Measurements from ENCODE around the gene TTC12.

The TTC12 gene

GRCh38 chr11:113308601-113309000 lies 5.8 kb upstream of the TTC12 start:
- Histone ChIP-seq H3K27me3 (ENCODE audit: control insufficient read depth in 1 of 2, insufficient read depth in 2 of 2, low read length in 2 of 2) (no peaks in the 10 kb centered on the region), H3K9me3 (ENCODE audit: low read length) (no peaks in the 10 kb centered on the region), H3K4me3 (ENCODE audit: low read depth in 1 of 2, low read length in 2 of 2) (no peak overlapping the region), H3K36me3 (ENCODE audit: insufficient read depth, low read length) (no peaks in the 10 kb centered on the region), H3K27ac (ENCODE audit: low read depth, low read length) (no peak overlapping the region), H3K4me1 (ENCODE audit: insufficient read depth, low read length) (peaks cover 2% of the 10 kb centered on the region), H3K9ac (ENCODE audit: low read length) (no peak overlapping the region)

GRCh38 chr11:113311536-113311935 lies 2.8 kb upstream of the TTC12 start:
- Histone ChIP-seq H3K27ac (ENCODE audit: low read depth, low read length) (no peak overlapping the region), H3K9ac (ENCODE audit: low read length) (no peak overlapping the region), H3K27me3 (ENCODE audit: control insufficient read depth in 1 of 2, insufficient read depth in 2 of 2, low read length in 2 of 2) (no peaks in the 10 kb centered on the region), H3K4me1 (ENCODE audit: insufficient read depth, low read length) (peaks cover 24% of the 10 kb centered on the region), H3K9me3 (ENCODE audit: low read length) (no peaks in the 10 kb centered on the region), H3K36me3 (ENCODE audit: insufficient read depth, low read length) (no peaks in the 10 kb centered on the region), H3K4me3 (ENCODE audit: low read depth in 1 of 2, low read length in 2 of 2) (no peak overlapping the region)

DNA sequence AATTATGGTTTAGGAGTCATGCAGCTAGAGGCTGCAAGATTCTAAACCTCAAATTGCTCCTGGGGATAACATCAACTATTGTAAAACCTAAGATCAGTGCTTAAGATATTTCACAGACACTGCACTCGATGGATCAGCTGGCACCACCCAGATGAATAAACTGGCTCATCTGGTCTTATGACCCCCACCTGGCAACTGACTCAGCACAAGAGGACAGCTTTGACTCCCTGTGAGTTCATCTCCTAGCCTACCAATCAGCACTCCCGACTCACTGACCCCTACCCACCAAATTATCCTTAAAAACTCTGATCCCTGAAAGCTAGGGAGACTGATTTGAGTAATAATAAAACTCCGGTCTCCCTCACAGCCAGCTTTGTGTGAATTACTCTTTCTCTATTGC lies 782 bp upstream of the TTC12 start:
- no peak overlapping the region for H3K27ac ChIP-seq (ENCODE audit: low read depth, low read length)
- no peaks in the 10 kb centered on the region for H3K27me3 ChIP-seq (ENCODE audit: control insufficient read depth in 1 of 2, insufficient read depth in 2 of 2, low read length in 2 of 2)
- H3K4me1 ChIP-seq (ENCODE audit: insufficient read depth, low read length) = peaks cover 28% of the 10 kb centered on the region
- H3K4me3 ChIP-seq (ENCODE audit: low read depth in 1 of 2, low read length in 2 of 2) = peak overlapping the region in 1 of 2 donors; percentile 73
- peaks cover 11% of the 10 kb centered on the region for H3K36me3 ChIP-seq (ENCODE audit: insufficient read depth, low read length)
- H3K9ac ChIP-seq (ENCODE audit: low read length) = peak overlapping the region; percentile 12
- H3K9me3 ChIP-seq (ENCODE audit: low read length) = no peaks in the 10 kb centered on the region

DNA sequence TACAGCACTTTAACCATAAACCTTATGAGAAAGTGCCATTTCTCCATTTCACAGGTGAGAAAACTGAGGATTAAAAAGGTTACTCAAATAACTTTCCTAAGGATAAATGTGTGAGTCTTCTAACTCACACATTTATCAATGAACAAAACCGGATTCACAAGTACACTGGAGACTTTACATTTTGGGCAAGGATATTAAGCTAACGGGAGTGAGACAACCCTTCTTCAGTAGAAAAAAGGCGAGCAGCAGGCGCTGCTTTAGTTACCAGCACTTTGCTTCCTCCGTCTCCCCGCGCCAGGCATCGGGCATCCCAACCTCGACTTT lies 356 bp upstream of the TTC12 start:
- Histone ChIP-seq H3K9ac (ENCODE audit: low read length) (peak overlapping the region; percentile 12), H3K4me1 (ENCODE audit: insufficient read depth, low read length) (peaks cover 28% of the 10 kb centered on the region), H3K27ac (ENCODE audit: low read depth, low read length) (no peak overlapping the region), H3K4me3 (ENCODE audit: low read depth in 1 of 2, low read length in 2 of 2) (peak overlapping the region in 1 of 2 donors; percentile 73), H3K9me3 (ENCODE audit: low read length) (no peaks in the 10 kb centered on the region), H3K36me3 (ENCODE audit: insufficient read depth, low read length) (peaks cover 11% of the 10 kb centered on the region), H3K27me3 (ENCODE audit: control insufficient read depth in 1 of 2, insufficient read depth in 2 of 2, low read length in 2 of 2) (no peaks in the 10 kb centered on the region)

DNA sequence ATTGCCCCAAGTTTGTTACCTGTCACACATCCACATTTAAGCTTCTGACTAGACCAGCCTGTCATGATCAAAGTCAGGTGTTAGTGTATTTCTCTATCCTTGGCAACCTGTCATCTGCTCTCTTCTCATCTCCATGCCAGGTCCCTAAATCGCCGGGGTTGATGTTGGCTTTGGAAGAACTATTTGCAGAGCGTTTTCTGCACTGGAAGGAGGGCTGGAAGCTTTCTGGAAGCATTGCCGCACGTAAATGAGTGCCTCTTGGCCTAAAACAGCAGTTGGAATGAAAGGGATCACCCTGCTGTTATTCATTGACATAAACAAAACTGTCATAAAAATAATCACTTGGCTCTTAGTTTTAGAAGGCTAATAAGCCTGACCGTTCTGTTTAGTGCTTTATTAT lies 1.4 kb downstream of the TTC12 start:
- Histone ChIP-seq H3K4me1 (ENCODE audit: insufficient read depth, low read length) (peaks cover 28% of the 10 kb centered on the region), H3K9ac (ENCODE audit: low read length) (peak overlapping the region; percentile 1), H3K4me3 (ENCODE audit: low read depth in 1 of 2, low read length in 2 of 2) (no peak overlapping the region), H3K36me3 (ENCODE audit: insufficient read depth, low read length) (peaks cover 11% of the 10 kb centered on the region), H3K27me3 (ENCODE audit: control insufficient read depth in 1 of 2, insufficient read depth in 2 of 2, low read length in 2 of 2) (no peaks in the 10 kb centered on the region), H3K9me3 (ENCODE audit: low read length) (no peaks in the 10 kb centered on the region), H3K27ac (ENCODE audit: low read depth, low read length) (peak overlapping the region; percentile 85)

DNA sequence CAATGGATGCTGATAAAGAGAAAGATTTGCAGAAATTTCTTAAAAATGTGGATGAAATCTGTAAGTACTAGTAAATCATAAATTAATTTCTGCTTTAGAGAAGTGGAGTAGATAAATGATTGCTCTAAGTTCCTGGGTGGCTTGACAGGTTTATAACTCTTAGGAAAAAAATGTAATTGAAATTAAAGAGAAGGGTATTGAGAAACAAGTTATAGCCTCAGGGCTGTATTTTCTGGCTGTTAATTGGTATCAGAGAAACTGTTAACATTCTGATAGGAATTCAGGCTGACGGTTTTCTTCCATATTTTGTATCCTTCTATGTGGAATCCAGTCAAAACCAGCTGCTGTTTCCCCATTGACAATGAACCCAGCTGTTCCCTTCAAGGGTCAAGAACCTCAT lies 1.9 kb downstream of the TTC12 start:
- H3K4me3 ChIP-seq (ENCODE audit: low read depth in 1 of 2, low read length in 2 of 2) = no peak overlapping the region
- H3K27me3 ChIP-seq (ENCODE audit: control insufficient read depth in 1 of 2, insufficient read depth in 2 of 2, low read length in 2 of 2) = no peaks in the 10 kb centered on the region
- H3K4me1 ChIP-seq (ENCODE audit: insufficient read depth, low read length) = peaks cover 28% of the 10 kb centered on the region
- no peak overlapping the region for H3K27ac ChIP-seq (ENCODE audit: low read depth, low read length)
- no peaks in the 10 kb centered on the region for H3K9me3 ChIP-seq (ENCODE audit: low read length)
- H3K9ac ChIP-seq (ENCODE audit: low read length) = no peak overlapping the region
- H3K36me3 ChIP-seq (ENCODE audit: insufficient read depth, low read length) = peaks cover 11% of the 10 kb centered on the region

GRCh38 chr11:113317339-113317738 lies 3.0 kb downstream of the TTC12 start:
- Histone ChIP-seq H3K27ac (ENCODE audit: low read depth, low read length) (no peak overlapping the region), H3K9ac (ENCODE audit: low read length) (no peak overlapping the region), H3K36me3 (ENCODE audit: insufficient read depth, low read length) (peaks cover 11% of the 10 kb centered on the region), H3K27me3 (ENCODE audit: control insufficient read depth in 1 of 2, insufficient read depth in 2 of 2, low read length in 2 of 2) (no peaks in the 10 kb centered on the region), H3K9me3 (ENCODE audit: low read length) (no peaks in the 10 kb centered on the region), H3K4me1 (ENCODE audit: insufficient read depth, low read length) (peaks cover 28% of the 10 kb centered on the region), H3K4me3 (ENCODE audit: low read depth in 1 of 2, low read length in 2 of 2) (no peak overlapping the region)

DNA sequence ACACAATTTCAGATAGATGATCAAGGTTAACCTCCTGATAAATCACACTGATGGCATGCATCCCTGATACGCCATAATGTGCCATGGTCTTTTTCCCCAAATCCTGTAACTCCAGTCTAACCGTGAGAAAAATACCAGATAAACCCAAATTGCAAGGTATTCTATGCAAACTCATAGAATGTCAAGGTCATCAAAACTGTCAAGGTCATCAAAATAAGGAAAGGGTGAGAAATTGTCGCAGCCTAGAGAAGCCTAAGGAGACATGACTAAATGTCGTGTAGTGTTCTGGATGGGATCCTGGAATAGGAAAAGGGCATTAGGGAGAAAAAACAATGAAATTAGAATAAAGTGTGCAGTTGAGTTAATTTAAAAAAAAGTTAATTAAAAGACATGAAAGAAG lies 4.7 kb downstream of the TTC12 start:
- peaks cover 11% of the 10 kb centered on the region for H3K36me3 ChIP-seq (ENCODE audit: insufficient read depth, low read length)
- no peak overlapping the region for H3K9ac ChIP-seq (ENCODE audit: low read length)

DNA sequence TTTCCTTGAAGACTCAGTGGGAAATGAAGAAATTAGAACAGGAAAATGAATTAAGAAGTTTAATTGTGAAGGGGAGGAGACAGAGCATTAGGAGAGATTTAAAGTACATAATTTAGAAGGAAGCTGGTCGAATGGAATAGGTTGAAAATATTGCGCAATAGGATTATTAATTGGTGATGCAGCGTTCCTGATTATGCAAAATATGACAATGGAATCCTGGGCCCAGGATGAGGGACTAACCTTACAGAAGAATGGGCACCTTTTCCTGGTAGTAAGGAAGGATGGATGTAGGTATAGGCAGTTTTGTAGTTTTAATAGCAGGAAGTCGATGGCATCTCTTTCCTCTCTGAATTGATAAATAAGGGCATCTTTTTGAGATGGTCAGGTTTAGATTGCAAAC lies 7.8 kb downstream of the TTC12 start:
- no peaks in the 10 kb centered on the region for H3K4me1 ChIP-seq (ENCODE audit: insufficient read depth, low read length)
- H3K27me3 ChIP-seq (ENCODE audit: control insufficient read depth in 1 of 2, insufficient read depth in 2 of 2, low read length in 2 of 2) = no peaks in the 10 kb centered on the region
- H3K36me3 ChIP-seq (ENCODE audit: insufficient read depth, low read length) = peaks cover 27% of the 10 kb centered on the region
- H3K4me3 ChIP-seq (ENCODE audit: low read depth in 1 of 2, low read length in 2 of 2) = no peak overlapping the region
- no peaks in the 10 kb centered on the region for H3K9me3 ChIP-seq (ENCODE audit: low read length)
- no peak overlapping the region for H3K9ac ChIP-seq (ENCODE audit: low read length)
- no peak overlapping the region for H3K27ac ChIP-seq (ENCODE audit: low read depth, low read length)

More for the DNA sequence above, 4.7 kb downstream of the TTC12 start:
- no peak overlapping the region for H3K4me3 ChIP-seq (ENCODE audit: low read depth in 1 of 2, low read length in 2 of 2)
- peaks cover 22% of the 10 kb centered on the region for H3K4me1 ChIP-seq (ENCODE audit: insufficient read depth, low read length)
- no peaks in the 10 kb centered on the region for H3K27me3 ChIP-seq (ENCODE audit: control insufficient read depth in 1 of 2, insufficient read depth in 2 of 2, low read length in 2 of 2)
- H3K9me3 ChIP-seq (ENCODE audit: low read length) = no peaks in the 10 kb centered on the region
- no peak overlapping the region for H3K27ac ChIP-seq (ENCODE audit: low read depth, low read length)

- Histone ChIP-seq H3K27me3 (ENCODE audit: control insufficient read depth in 1 of 2, insufficient read depth in 2 of 2, low read length in 2 of 2) (no peaks in the 10 kb centered on the region), H3K9me3 (ENCODE audit: low read length) (no peaks in the 10 kb centered on the region), H3K4me1 (ENCODE audit: insufficient read depth, low read length) (no peaks in the 10 kb centered on the region), H3K36me3 (ENCODE audit: insufficient read depth, low read length) (peaks cover 27% of the 10 kb centered on the region), H3K27ac (ENCODE audit: low read depth, low read length) (no peak overlapping the region), H3K4me3 (ENCODE audit: low read depth in 1 of 2, low read length in 2 of 2) (no peak overlapping the region), H3K9ac (ENCODE audit: low read length) (no peak overlapping the region)
Measured at GRCh38 chr11:113324250-113324649, 9.9 kb downstream of the TTC12 start.

DNA sequence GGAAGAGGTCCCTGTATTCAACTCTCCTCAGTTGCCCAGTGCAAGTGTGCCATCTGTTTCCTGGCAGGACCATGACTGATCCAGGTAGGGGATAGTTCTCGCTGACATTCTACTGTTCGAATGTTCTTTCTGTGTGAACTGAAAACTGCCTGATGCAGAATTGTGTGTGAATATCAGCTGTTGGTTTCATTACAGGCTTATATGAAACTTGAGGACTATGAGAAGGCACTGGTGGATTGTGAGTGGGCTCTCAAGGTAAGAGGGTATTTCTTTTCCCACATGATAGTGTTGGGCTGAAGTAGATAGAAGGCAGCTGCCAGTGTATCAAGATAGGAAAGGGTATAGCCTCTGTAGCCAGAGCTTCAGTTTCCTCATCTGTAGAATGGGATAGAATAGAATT lies 15.3 kb downstream of the TTC12 start:
- Histone ChIP-seq H3K27me3 (ENCODE audit: control insufficient read depth in 1 of 2, insufficient read depth in 2 of 2, low read length in 2 of 2) (no peaks in the 10 kb centered on the region), H3K4me1 (ENCODE audit: insufficient read depth, low read length) (no peaks in the 10 kb centered on the region), H3K9me3 (ENCODE audit: low read length) (no peaks in the 10 kb centered on the region), H3K9ac (ENCODE audit: low read length) (no peak overlapping the region), H3K27ac (ENCODE audit: low read depth, low read length) (no peak overlapping the region), H3K36me3 (ENCODE audit: insufficient read depth, low read length) (peaks cover 60% of the 10 kb centered on the region), H3K4me3 (ENCODE audit: low read depth in 1 of 2, low read length in 2 of 2) (no peak overlapping the region)

DNA sequence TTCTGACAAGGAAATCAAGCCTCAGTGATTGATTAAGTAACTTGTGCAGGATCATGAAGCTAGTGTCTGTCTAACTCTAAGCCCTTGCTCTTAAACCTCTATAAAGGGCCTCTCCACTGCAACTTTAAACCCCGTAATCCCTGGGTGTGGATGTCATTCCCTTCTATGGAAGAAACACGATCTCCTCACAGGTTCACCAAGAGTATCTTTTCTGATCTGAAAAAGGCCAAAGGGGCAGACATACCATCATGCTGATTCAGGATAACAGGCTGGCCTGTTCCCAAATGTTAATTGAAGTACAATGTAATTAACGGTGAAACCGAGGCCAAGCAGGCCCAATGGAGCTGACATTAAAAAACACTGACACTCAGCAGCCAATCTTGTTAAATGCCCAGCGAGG lies 17.1 kb downstream of the TTC12 start:
- Histone ChIP-seq H3K4me3 (ENCODE audit: low read depth in 1 of 2, low read length in 2 of 2) (no peak overlapping the region), H3K4me1 (ENCODE audit: insufficient read depth, low read length) (no peaks in the 10 kb centered on the region), H3K9ac (ENCODE audit: low read length) (no peak overlapping the region), H3K9me3 (ENCODE audit: low read length) (no peaks in the 10 kb centered on the region), H3K36me3 (ENCODE audit: insufficient read depth, low read length) (peaks cover 64% of the 10 kb centered on the region), H3K27me3 (ENCODE audit: control insufficient read depth in 1 of 2, insufficient read depth in 2 of 2, low read length in 2 of 2) (no peaks in the 10 kb centered on the region), H3K27ac (ENCODE audit: low read depth, low read length) (no peak overlapping the region)
